Measurements from ENCODE around the gene FOXP1.

The FOXP1 gene

DNA sequence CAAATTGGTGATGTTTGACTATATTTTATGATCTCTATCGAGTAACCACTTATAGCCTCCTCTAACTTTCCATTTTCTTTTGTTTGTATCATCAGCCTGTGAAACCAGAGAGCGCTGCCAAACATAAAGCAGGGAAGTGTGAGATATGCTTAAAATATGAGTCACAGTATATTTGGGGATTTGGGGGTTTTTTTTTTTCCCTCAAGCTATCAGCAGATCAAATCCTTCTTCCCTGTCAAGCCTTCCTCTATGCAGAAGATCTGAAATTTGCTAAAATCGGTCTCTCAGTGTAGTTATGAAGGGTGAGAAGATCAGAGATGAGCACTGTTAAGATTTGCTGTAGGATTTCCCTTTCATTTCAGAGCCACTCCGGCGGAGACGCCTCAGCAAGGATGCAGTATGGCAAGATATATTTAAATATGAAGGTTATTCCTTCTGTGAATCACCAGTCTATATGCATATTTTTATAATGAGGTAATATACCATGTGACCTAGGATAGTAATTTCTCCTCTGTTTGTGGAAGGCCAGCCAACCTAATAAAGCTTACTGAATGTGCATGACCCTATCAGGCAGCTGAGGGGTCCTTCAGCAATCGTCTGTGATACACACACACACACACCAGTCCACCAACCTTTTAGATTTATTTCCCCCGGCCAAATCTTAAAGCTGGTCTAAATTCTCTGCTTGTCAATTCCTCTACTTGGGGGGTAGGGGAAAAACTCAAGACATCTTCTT, 474.1 kb downstream of the FOXP1 start:
- DNase-seq = no peak

DNA sequence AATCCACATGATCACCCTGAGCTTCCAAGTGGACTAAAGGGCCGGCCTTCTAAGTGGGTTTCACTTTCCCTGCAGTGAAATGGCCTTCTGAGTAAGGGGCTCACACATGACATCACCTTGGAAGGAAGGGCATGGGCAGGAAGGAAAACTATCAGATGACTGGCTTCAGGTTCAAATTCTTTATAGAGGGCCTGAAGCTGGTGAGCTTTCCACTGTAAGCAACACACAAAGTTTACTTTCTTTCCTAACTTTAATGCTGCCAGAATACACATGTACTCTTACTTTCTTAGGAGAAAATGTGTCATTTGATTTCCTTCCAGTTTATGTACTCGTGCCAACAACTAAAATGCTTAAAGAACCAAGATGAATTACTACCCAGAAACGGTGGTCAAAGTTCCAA, 475.6 kb downstream of the FOXP1 start:
- no peak for DNase-seq

DNA sequence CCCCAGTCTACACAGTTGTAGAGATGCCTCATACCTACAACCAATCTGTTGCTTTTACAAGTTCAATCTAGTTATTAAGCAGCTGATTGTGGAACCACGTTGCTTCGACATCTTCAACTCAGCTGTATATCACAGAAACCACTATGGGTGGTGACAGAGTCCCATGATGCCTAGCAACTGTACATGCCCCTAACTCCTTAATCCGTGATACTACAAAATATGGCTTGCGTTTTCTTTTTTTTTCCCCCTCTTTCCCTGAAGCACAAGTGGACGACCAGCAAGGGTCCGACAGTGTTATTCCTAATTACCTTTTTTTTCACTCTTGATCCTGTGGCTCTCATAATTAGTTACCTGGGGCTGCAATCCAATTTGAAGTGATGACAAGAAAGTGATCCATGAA, 478.6 kb downstream of the FOXP1 start:
- DNase-seq = no peak

DNA sequence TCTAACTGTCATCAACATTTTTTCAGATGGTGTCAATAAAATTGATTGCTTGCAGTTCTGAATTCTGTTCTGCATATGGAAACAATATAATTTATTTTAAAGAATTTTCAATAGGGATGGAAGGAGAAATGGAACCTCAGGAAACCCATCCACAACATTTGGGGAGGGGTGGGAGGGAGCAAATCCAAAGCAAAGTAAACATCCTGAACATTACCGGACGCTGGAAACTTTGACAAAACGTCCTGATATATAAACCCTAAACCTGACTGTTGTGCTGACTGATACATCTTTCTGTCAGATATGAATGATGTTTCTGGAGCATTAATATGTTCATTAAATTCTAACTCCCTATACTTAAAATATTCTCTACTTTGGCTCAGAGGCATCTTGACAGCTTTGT, 479.0 kb downstream of the FOXP1 start:
- DNase-seq = no peak

DNA sequence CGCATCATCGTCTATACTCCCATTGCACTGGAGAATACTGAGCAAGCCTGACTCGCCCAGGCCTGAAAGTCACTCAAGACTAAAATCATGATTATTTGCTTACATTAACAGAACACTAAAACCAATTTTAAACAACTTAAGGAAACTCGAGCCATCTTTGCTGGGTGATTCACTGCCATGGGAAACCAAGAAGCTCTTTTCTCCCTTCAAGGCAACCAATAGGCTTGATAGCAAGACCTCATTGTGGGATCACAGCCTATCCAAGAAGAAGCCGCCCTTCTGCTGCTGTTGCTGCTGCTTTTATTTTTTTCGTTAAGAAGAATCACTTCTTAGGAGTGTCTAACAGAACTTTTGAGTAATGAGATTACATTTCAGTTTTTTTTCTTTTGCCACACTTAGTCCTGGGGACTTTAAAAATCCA, 479.4 kb downstream of the FOXP1 start:
- no peak for DNase-seq

DNA sequence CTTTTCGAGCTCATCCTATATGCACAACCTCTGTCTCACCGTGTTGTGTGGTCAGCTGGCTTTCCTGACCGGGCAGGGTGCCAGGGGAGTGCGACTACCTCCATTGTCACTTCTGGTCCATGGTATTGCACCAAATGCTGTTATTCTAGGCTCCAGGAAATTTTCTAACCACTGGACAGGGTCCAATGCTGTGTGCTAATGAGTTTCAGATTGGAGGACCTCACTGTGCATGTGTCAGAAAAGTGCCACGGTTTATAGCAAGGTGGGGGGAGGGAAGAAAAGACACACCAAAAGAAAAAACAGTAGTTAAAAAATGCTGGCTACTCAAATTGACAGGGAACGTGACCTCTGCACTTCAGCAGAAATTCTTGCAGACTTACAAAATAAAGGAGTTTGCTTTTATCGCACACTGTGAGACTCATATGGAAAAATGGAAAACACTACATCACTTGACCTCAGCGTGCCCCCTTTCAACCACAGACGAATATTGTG, 480.1 kb downstream of the FOXP1 start:
- DNase-seq = no peak

DNA sequence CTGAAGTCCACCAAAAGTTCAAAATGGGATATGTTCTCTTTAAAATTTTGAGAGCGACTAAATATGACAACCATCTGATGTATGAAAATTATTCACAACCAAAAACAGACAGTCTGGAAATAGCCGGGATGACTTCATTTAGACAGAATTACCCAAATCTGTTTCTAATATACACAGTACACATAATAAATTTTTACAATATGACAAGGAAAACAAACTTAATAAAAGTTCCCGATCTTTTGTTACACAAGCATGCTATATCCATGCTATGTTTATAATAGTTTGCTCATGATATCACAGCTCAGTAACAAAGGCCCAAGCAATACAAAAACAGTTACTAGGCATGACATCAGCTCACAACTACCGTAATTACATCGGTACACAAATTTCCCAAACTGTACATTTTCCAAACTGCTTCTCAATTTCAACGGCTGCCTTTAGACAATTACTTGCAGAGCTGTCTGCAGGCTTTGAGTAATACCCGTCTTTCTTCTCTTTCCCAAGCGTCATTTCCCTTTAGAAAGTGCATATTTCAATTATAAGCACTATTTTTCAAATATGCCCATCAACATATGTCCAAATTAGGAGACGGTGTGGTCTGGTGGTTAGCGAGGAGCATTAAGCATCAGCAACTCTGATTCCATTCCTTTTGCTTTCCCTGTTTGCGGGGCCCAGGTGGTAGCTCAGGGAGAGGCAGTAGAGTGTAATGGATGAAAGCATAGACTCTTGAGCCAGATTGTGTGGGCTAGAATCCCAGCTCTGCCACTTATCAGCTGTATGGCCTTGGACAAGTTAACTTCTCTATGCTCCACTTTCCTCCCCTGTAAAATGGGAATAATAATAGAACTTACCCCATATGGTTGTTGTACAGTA, 481.2 kb downstream of the FOXP1 start:
- DNase-seq = no peak

DNA sequence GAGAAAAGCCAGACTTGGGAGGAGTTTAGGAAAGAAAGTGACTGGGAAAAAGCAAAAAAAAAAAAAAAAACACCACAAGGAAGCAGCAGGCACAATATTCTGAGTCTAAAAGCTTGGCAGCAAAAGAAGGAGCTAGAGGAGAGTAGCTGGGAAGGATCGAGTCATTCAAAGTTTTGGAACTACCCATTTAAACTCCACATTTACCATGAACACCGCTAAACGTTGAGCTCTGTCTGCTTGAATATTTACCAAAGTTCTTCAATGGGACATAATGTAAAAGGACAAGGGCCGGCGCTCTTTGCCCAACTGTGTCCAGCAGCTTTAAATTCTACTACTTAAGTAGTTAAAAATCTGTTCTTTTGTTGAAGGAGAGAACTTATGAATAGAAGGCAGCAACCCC, 481.9 kb downstream of the FOXP1 start:
- no peak for DNase-seq

DNA sequence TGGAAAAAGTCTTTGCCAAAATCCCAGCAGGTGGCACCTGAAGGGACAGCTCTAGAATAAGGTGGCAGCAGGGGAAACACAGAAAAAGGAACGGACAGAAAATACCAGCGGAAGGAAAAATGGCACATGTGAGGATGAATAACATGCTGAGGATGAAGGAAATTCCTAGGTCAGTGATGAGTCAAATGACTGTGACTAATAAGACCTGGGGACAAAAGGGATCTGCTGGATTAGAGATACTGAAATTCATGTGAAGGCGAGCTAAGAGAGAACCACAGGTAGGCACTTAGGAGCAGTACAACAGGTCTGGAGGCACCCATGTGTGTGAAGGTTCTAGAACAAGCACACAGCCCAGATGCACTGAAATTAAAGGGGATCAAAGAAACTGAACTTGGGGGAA, 482.5 kb downstream of the FOXP1 start:
- DNase-seq = no peak

DNA sequence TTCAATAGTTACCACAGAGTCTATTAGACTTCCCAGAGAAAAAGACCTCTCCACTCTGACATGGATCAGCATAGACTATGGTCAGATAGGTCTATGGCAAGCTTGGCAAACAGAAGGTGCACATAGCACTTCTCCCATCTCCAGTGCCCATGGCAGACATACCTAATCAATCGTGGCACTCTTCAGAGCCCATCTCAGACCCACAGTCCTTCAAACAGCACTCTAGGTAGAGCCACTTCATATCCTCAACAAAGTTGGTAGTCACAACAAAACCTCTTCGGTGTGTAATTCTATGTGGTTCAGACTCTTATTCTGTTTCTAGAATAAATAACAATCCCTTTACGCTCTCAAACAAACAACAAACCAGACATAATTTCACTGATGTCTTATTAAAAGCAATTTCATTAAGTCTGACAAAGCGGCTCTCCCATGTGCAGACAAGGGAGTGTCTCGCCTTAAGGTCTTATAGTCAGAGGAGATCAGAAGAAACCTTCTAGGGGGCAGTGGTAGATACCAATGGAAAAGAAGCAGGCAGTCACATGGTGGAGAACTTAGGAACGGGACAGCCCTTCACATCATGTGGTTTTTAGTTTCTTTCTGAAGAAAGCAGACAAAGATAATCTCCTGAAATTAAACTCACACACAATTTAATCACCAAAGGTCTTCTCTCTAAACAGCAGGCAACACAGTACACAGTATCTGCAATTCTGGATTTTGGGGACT, 483.4 kb downstream of the FOXP1 start:
- DNase-seq = no peak

DNA sequence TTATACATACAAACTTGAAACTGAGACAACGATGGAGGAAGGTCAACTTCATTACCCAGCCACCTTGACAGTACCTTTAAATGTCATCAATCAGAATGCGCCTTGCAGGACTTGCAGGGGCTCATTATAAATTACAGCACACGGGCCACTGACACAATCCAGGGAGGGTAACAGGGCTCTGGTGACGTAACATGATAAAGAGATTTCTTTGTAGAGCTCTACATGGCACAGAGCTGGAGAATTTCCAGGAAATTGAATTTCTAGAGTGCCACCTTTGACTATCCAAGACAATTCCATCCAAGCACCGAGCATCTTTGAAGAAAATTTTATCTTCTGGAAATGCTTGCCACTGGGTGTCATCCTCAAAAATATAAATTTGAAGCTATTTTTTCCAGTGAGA, 486.0 kb downstream of the FOXP1 start:
- no peak for DNase-seq

DNA sequence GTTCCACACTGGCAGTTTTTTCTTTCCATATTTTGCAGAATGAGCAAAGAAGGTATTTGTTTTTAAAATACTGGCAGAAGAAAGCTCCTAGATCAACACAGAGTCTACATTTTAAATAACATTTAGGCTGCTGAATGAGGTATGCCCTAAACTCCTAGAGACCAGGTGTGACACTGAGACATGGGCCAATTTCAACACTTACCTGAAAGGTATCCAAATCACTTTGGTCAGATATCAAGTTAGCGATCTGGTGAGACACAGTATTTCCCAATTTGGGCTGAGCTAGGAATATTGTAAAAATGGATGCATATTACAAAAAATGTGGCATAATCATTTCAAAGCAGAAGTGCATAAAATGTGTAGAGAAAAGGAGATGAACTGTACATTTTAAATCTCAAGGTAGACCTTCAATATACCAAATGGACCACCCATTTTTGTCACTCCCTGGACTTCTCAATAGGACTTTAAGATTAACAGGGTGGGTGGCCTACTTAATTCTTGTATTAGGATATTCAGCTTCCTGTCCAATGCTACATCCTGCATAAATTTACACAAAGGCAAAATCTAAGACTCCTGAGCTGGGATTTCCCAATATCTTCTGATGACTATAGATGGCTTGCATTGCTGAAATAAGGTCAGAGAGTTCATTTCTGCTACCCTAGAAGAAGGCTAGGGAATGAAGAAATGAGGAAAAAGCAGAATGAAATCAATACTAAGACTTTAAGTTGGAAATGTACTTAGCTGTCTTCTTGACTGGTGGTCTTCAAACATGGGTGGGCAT, 487.8 kb downstream of the FOXP1 start:
- DNase-seq = no peak

DNA sequence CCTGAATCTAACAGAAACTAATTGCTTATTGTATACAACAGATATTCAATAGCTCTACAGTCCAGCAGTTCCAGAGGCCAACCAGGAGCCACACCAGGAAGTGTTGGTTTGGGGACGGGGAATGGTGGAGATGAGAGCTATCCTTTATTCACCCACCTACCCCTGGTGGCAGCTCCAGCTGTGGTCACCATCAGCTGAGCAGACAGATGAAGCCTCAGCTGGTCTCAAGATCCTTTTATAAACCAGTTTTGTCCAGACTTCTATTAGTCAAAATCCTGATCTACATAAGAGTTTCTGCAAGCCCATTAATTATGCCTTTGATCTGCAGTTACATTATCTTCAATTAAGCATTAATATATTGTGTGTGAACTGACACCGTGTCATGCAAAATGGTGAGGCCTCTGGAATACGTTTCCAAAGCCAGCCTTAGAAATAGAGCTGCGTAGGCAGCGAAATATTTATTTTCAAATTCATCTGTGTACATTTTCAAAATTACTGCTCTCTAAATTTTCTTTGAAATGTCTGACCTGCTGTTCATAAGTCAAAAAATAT, 488.8 kb downstream of the FOXP1 start:
- no peak for DNase-seq

DNA sequence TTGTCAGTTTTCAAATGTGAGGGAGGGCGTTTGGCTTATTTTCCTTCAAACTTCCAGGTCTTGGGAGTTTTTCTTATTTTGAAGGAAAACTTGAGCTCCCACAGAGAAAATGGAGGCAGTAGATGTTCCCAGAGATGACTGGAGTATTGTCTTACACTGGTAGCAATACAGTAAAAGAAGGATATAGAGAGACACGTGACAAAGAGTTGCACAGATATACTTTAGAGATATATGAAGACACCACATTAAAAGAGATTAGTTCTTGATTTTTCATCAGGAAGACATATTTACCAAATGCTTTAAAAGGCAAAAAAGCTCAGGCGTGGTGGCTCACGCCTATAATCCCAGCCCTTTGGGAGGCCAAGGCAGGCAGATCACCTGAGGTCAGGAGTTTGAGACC, 490.9 kb downstream of the FOXP1 start:
- DNase-seq = no peak

DNA sequence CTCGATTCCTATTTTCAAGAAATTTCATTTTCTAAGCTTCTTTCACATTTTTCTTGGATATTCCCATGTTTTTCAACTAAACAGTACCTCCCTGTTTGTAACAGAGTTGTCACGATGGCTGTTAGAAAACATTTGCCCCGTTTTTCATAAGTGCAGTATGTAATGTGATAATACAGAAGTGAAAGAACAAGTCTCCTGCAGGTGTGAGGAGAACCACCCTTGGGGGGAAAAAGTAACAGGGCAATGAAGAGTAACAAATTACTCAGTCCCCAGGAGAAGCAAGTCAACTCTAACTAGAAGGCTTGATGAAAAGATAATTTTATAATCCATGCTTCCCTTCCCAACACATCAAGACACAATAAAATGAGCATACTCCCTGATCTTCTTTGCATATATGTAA, 493.3 kb downstream of the FOXP1 start:
- no peak for DNase-seq

DNA sequence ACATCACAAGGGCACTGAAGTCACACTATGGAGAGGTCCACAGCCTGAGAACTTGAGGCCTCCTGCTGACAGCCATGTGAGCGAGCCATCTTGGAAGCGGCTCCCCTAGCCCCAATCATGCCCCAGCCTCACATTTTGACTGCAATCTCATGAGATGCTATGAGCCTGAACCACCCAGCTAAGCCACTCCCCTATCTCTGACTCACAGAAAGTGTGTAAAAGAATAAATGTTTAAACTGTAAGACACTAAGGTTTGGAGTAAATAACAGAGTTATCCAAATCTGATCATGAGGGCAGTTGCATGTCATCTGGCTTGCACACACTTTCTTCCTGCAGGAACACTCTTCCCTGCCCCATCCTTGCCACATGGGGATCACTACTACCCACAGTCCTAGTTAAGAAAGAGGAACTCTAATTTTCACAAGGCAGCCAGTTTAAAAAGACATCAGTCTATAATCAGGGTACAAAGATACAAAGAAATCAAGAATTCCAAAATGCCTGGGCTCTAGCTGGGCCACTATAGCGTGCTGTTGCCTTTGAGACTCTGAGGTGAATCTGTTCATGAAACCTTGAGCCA, 494.2 kb downstream of the FOXP1 start:
- no peak for DNase-seq

DNA sequence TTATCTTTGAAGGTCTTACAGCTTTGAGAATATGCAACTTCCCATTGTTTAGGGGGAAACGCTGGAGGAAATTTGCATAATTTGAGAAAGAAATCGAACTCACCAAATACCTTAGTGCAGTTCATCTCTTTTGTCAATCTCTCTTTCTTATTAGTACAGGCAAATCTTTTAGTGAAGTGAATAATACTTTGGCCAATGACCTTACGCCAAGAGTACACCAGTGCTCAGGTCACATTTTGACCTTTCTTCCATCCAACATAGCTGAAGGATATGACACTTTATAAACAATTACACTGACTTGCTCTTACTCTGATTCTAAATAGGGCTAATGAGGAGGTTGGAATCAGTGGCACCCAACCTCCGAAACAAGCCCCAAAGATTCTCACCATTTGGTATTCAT, 494.8 kb downstream of the FOXP1 start:
- no peak for DNase-seq

DNA sequence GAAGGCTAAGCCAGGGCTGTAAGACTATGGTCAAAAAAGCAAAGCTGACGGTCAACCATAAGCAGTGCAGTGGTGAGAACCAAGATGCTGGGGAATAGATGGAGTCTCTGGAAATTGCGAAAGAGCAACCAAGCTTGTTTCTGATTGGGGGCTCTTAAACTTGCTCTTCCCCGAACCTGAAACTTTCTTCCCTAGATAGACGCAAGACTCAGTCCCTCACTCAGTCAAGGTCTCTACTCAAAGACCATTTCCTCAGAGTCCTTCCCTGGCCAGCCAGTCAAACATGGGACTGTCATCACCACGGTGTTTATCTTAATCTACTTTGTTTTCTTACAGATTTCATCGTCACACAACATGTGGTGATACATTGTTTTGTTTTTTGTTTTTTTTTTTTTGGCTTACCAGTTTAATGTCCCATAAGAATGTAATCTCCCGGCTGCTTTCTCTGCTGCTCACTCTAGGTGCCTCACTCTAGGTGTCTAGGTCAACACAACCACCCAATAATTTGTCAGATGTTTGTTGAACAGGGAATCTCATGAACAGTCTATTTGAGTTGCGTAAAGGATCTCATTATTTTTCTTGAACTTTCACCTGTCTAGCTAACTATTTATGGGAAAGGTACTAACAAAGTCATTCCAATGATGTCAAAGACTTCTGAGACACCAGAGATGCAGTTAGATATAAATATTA, 495.4 kb downstream of the FOXP1 start:
- no peak for DNase-seq

DNA sequence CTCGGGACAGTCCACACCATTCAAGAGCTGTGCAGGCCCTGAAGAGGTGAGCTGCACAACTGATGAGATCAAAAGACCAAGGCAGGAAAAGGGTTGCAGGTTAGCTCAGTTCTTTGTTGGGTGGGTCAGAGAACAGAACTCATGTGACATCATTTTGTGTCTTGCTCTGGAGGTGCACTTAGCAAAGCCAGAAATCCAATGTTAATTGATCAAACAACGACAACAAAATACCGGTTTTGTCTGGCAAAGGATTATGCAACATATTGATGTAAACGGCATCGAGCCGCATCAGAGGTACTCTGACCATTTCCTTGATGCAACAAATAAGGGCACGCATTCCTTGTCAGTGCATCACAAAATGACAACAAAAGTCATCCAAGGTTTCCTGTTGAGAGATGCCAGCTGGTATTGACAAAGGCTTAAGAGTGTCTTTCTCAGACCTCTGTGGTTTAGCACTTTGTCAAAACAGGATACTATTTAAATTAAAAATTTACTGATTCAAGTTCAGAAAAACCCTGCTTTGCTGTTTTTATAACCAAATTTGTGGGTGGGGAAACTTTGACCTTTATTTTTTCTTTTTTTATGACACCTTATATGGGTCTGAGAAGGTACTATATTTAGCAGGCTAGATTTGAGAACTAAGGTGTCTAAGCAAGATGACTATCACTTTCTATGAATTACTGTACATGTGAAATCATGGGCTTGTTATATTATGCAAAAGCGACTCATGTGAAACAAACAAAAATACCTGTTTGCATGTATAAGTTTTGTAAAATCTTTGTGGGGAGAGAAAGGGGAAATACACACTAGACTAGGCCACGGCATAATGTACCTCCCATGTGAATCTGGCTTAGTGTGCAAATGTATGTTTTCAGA, 496.1 kb downstream of the FOXP1 start:
- DNase-seq = no peak

DNA sequence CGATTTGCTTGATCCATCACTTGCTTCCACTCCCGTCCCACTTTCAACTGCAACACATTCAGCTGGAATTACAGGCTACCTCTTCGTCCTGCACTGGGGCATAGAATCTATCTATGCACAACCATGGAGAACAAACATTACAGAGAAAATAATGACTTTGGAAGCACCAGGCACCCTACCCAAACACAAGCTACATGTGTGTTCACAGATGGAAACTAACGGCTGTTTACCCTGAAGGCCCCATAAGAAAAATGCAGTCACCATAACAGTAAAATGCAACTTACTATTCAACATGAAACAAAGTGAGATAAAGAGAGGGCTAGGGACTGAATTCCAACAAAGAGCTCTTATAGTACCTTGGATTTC, 496.8 kb downstream of the FOXP1 start:
- DNase-seq = no peak

Data from stimulated activated CD4-positive, alpha-beta T cell treated with anti-CD3 and anti-CD28 coated beads, Interleukin-2, amount 100 ng/mL, for 24 hours (primary cell).